Natural killer cell (primary cell): ENCODE results near the gene TBC1D8B. TPM values are rescaled to one million over a fixed set of nuclear protein-coding genes. Genes with fewer than 3 reads are reported as not detected.
A peak's percentile ranks its signal among the peaks of the same experiment; 100 is the strongest.

Source experiments
- ATAC-seq, 3 donors: fragments of 150-1000 bp in 2 of 3; fragments of 200-7000 bp in 1 of 3; cut with Tn5 transposase; 1 replicate in 1 of 3; 2 replicates in 2 of 3; pipeline ENCODE4 v1.10.0; 2021; ENCODE audit warnings: mild to moderate bottlenecking in 2 of 3, moderate library complexity in 2 of 3
- DNase-seq, 2 donors: peaks; one replicate each; pipeline versions ENCODE4 v3.0.0 to v3.0.0-alpha.2; 2013 to 2021; ENCODE audit warnings: mixed read lengths in 1 of 2
- H3K27ac ChIP-seq: one replicate; pipeline ENCODE4 v1.5.1; 2013; ENCODE audit warnings: mild to moderate bottlenecking, low read length
- H3K27me3 ChIP-seq: one replicate; pipeline ENCODE4 v1.6.1; 2013; ENCODE audit warnings: low read length; ENCODE audit not compliant: control insufficient read depth, insufficient read depth
- H3K36me3 ChIP-seq: one replicate; pipeline ENCODE4 v1.6.1; 2013; ENCODE audit warnings: low read length; ENCODE audit not compliant: control insufficient read depth, insufficient read depth
- H3K4me1 ChIP-seq: one replicate; pipeline ENCODE4 v1.6.1; 2013; ENCODE audit warnings: low read length; ENCODE audit not compliant: control insufficient read depth, insufficient read depth
- H3K4me3 ChIP-seq: one replicate; pipeline ENCODE4 v1.5.1; 2013; ENCODE audit warnings: low read length
- H3K9me3 ChIP-seq: one replicate; pipeline ENCODE4 v1.6.1; 2013; ENCODE audit warnings: low read length; ENCODE audit not compliant: control insufficient read depth, insufficient read depth
- H3K27ac Mint-ChIP-seq, 2 donors: one replicate each; pipeline ENCODE4 v1.8.0; 2022; ENCODE audit warnings: mild to moderate bottlenecking in 2 of 2, mixed read lengths in 2 of 2, moderate library complexity in 1 of 2
- H3K27me3 Mint-ChIP-seq, 2 donors: one replicate each; pipeline ENCODE4 v1.8.0; 2022; ENCODE audit warnings: low read depth in 2 of 2, mixed read lengths in 2 of 2
- H3K36me3 Mint-ChIP-seq: one replicate; pipeline ENCODE4 v1.8.0; 2022; ENCODE audit warnings: mixed read lengths
- H3K4me1 Mint-ChIP-seq, 2 donors: one replicate each; pipeline ENCODE4 v1.8.0; 2022; ENCODE audit warnings: mixed read lengths in 2 of 2
- H3K4me3 Mint-ChIP-seq: one replicate; pipeline ENCODE4 v1.8.0; 2022; ENCODE audit warnings: mild to moderate bottlenecking, moderate library complexity, mixed read lengths
- H3K9me3 Mint-ChIP-seq, 2 donors: one replicate each; pipeline ENCODE4 v1.8.0; 2022; ENCODE audit warnings: mixed read lengths in 2 of 2
- CTCF ChIP-seq: fragments of 200-600 bp; IDR thresholded peaks from one replicate; pipeline ENCODE4 v1.8.0; 2022; ENCODE audit warnings: antibody characterized with exemption
- WGBS: methylation state at CpG from one replicate; pipeline ENCODE4 v1.1.7; 2013; ENCODE audit warnings: missing lambda C conversion rate; ENCODE audit not compliant: insufficient coverage; 5-methylcytosine and 5-hydroxymethylcytosine counted together
- intact Hi-C: fragments of 100-400 bp; cut with micrococcal nuclease; formaldehyde crosslinking; loops from one replicate; pipeline ENCODE4 v1.14.2; 2022
- total RNA-seq, 4 donors: library from RNA; stranded (reverse); fragments of 120-200 nt in 1 of 4; gene quantifications; one replicate each; pipeline versions ENCODE4 v1.2.3 to v1.2.4, GENCODE V29; 2013 to 2022

Gene TBC1D8B
- total RNA-seq, 3 donors from 2014 or later (not counting 1 experiment from before 2014, with no cell fraction given), result 0.12 to 0.18 (median 0.13) TPM

DNA sequence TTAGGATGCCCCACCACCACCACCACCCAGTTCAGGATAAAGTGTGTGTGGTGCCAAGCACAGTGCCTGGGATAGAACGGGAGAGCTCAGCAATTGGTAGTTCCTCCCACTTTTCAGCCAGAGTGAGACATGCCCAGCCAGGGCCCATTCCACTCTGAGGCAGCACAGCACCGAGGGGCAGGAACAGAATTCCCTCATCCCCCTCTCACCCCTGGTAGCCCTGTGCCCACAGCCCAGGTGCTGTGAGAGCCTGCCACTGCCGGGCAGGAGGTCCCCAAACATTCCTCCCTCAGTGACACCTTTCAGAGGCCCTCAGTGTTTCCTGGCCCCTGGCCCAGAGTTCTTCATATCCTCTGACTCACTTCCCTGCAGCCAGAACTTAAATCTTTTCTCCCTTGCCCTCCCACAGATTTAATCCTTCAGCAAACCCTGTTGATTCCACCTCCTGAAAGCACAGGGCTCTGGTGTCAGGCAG, 92.5 kb downstream of the TBC1D8B start:
- intact Hi-C loops, result loop anchor here (5.0 kb wide), 2 partner anchors 882 to 997 kb away; partner anchors contain the start of genes NCBP2L and TSC22D3
- WGBS, result 69% methylated on average over 3 of the region's 3 CpGs
- H3K4me3 Mint-ChIP-seq, result no peak overlapping the region
- no peak for ATAC-seq
- Histone ChIP-seq H3K9me3 (no peaks in the 10 kb centered on the region), H3K4me3 (no peak overlapping the region), H3K27ac (no peak overlapping the region), H3K36me3 (no peaks in the 10 kb centered on the region), H3K4me1 (no peaks in the 10 kb centered on the region), H3K27me3 (no peaks in the 10 kb centered on the region)
- no peaks in the 10 kb centered on the region for H3K9me3 Mint-ChIP-seq
- H3K4me1 Mint-ChIP-seq, result no peaks in the 10 kb centered on the region
- TF ChIP-seq CTCF, result no peak
- H3K36me3 Mint-ChIP-seq, result no peaks in the 10 kb centered on the region
- H3K27me3 Mint-ChIP-seq, result peaks cover 0 to 32% of the 10 kb centered on the region in 2 donors
- no peak for DNase-seq
- H3K27ac Mint-ChIP-seq, result no peak overlapping the region

DNA sequence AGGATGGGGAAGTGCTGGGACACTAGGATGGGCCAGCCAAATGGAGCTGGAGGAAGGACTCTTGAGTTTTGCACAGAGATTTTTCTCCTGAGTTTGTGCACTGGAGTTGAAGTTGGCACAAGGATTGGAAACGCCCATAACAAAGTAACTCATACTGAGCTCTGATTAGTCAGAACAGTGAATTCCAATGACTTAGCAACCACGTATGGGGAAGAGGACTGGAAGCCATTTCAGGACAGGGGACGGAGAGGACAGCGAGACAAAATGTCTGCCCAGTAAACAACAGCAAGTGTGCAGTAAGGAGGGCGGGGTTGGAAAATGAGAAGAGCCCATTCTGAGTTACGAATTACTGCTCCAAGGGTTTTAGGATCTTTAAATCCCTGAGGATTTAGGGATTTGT, 94.8 kb downstream of the TBC1D8B start:
- intact Hi-C loops, result loop anchor here (5.0 kb wide), 2 partner anchors 880 to 995 kb away; partner anchors contain the start of genes NCBP2L and TSC22D3
- H3K27ac Mint-ChIP-seq, result no peak overlapping the region

DNA sequence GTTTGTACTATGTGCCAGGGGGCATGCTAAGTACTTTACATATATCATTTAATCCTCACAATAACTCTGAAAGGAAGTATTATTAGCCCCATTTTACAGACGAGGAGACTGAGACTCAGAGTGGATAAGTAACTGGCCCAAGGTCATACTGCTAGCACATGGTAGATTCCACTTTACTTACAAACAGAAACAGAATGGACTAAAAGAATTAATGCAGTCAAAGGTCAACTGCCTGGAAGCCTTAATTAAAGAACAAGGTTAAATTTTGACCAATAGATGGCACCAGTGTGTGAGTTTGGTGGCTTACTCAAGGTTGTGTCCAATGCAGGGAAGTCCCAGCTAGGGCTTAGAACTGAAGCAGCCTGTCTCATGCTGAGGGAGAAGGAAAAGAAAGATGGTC, 96.0 kb downstream of the TBC1D8B start:
- peaks cover 0 to 10% of the 10 kb centered on the region in 2 donors for H3K27me3 Mint-ChIP-seq
- no peak overlapping the region for H3K27ac ChIP-seq
- WGBS, result 67% methylated on average over 1 of the region's 1 CpG
- intact Hi-C loops, result loop anchor here (5.0 kb wide), 2 partner anchors 879 to 994 kb away; partner anchors contain the start of genes NCBP2L and TSC22D3
- H3K4me1 Mint-ChIP-seq, result no peaks in the 10 kb centered on the region
- DNase-seq, result peak in 1 of 2 donors; percentile 63
- H3K4me1 ChIP-seq, result no peaks in the 10 kb centered on the region
- H3K9me3 ChIP-seq, result no peaks in the 10 kb centered on the region
- no peaks in the 10 kb centered on the region for H3K9me3 Mint-ChIP-seq
- no peaks in the 10 kb centered on the region for H3K27me3 ChIP-seq
- peak in 1 of 3 donors; percentile 70 for ATAC-seq
- peak; percentile 14 for TF ChIP-seq CTCF
- no peaks in the 10 kb centered on the region for H3K36me3 ChIP-seq
- no peak overlapping the region for H3K27ac Mint-ChIP-seq
- no peaks in the 10 kb centered on the region for H3K36me3 Mint-ChIP-seq
- no peak overlapping the region for H3K4me3 Mint-ChIP-seq
- H3K4me3 ChIP-seq, result no peak overlapping the region

More for the DNA sequence above, 94.8 kb downstream of the TBC1D8B start:
- H3K4me3 Mint-ChIP-seq, result no peak overlapping the region
- no peaks in the 10 kb centered on the region for H3K27me3 ChIP-seq
- no peaks in the 10 kb centered on the region for H3K36me3 ChIP-seq
- no peaks in the 10 kb centered on the region for H3K36me3 Mint-ChIP-seq
- H3K27ac ChIP-seq, result no peak overlapping the region
- H3K4me1 ChIP-seq, result no peaks in the 10 kb centered on the region
- H3K9me3 ChIP-seq, result no peaks in the 10 kb centered on the region
- TF ChIP-seq CTCF, result no peak
- H3K9me3 Mint-ChIP-seq, result no peaks in the 10 kb centered on the region
- peaks cover 0 to 19% of the 10 kb centered on the region in 2 donors for H3K27me3 Mint-ChIP-seq
- ATAC-seq (no peak), DNase-seq (no peak)
- 90% methylated on average over 5 of the region's 6 CpGs for WGBS
- no peak overlapping the region for H3K4me3 ChIP-seq
- H3K4me1 Mint-ChIP-seq, result no peaks in the 10 kb centered on the region

DNA sequence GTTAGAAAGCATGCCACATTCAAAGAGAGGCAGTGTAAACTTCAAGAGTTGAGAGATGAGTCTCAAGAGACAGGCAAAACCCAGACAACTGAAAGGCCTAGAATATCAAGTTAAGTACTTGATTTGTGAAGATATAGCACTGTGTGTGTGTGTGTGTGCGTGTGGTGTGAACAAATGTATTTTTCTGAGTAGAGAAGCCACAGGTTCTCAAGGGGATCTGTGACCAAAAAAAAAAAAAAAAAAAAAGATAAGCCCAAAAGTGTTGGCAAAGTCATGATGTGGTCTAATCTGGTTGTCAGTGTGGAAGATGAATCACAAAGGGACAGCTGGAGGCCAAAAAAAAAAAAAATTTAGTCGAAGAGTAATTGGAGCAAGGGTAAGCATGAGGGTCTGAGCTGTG, 96.8 kb downstream of the TBC1D8B start:
- ATAC-seq (no peak), DNase-seq (no peak)
- H3K4me3 Mint-ChIP-seq, result no peak overlapping the region
- H3K27me3 Mint-ChIP-seq, result peaks cover 0 to 7% of the 10 kb centered on the region in 2 donors
- no peak overlapping the region for H3K27ac ChIP-seq
- no peaks in the 10 kb centered on the region for H3K9me3 ChIP-seq
- H3K36me3 ChIP-seq, result no peaks in the 10 kb centered on the region
- no peaks in the 10 kb centered on the region for H3K36me3 Mint-ChIP-seq
- no peaks in the 10 kb centered on the region for H3K9me3 Mint-ChIP-seq
- no peaks in the 10 kb centered on the region for H3K27me3 ChIP-seq
- H3K4me3 ChIP-seq, result no peak overlapping the region
- H3K27ac Mint-ChIP-seq, result no peak overlapping the region
- intact Hi-C loops, result loop anchor here (5.0 kb wide), 2 partner anchors 878 to 993 kb away; partner anchors contain the start of genes NCBP2L and TSC22D3
- H3K4me1 Mint-ChIP-seq, result no peaks in the 10 kb centered on the region
- no peak for TF ChIP-seq CTCF
- 40% methylated on average over 1 of the region's 2 CpGs for WGBS
- no peaks in the 10 kb centered on the region for H3K4me1 ChIP-seq
